HG03439 (cell line): ENCODE results near the gene RSBN1L.
A peak's percentile ranks its signal among the peaks of the same experiment; 100 is the strongest.

ENCODE experiments used
- ATAC-seq: cut with Tn5 transposase; IDR thresholded peaks from one replicate; pipeline ENCODE4 v1.9.1; 2021; ENCODE audit warnings: mild to moderate bottlenecking, moderate library complexity; ENCODE audit not compliant: unreplicated experiment

Gene RSBN1L

GRCh38 chr7:77727936-77728701 lies 31.9 kb downstream of the RSBN1L start:
- ATAC-seq = no peak

- no peak for ATAC-seq
Measured at GRCh38 chr7:77729574-77730348, 33.5 kb downstream of the RSBN1L start.

GRCh38 chr7:77731716-77732115 lies 35.5 kb downstream of the RSBN1L start:
- ATAC-seq = no peak

GRCh38 chr7:77734659-77735421 lies 38.6 kb downstream of the RSBN1L start:
- no peak for ATAC-seq

- no peak for ATAC-seq
Measured at GRCh38 chr7:77735457-77735856, 39.2 kb downstream of the RSBN1L start.

GRCh38 chr7:77736991-77737390 lies 40.7 kb downstream of the RSBN1L start:
- ATAC-seq = no peak

- ATAC-seq = no peak
Measured at GRCh38 chr7:77738382-77738781, 42.1 kb downstream of the RSBN1L start.

- no peak for ATAC-seq
Measured at GRCh38 chr7:77738871-77739270, 42.6 kb downstream of the RSBN1L start.

GRCh38 chr7:77740257-77740656 lies 44.0 kb downstream of the RSBN1L start:
- ATAC-seq = no peak

- ATAC-seq = no peak
Measured at GRCh38 chr7:77743518-77743917, 47.3 kb downstream of the RSBN1L start.

- ATAC-seq = no peak
Measured at GRCh38 chr7:77745746-77746145, 49.5 kb downstream of the RSBN1L start.

GRCh38 chr7:77746164-77746823 lies 50.0 kb downstream of the RSBN1L start:
- ATAC-seq = no peak

- no peak for ATAC-seq
Measured at GRCh38 chr7:77746824-77747165, 50.5 kb downstream of the RSBN1L start.

GRCh38 chr7:77747178-77747577 lies 50.9 kb downstream of the RSBN1L start:
- ATAC-seq = no peak

- no peak for ATAC-seq
Measured at GRCh38 chr7:77747718-77748117, 51.5 kb downstream of the RSBN1L start.

GRCh38 chr7:77752016-77752415 lies 55.8 kb downstream of the RSBN1L start:
- no peak for ATAC-seq

- no peak for ATAC-seq
Measured at GRCh38 chr7:77753173-77753572, 56.9 kb downstream of the RSBN1L start.

GRCh38 chr7:77757589-77757988 lies 61.3 kb downstream of the RSBN1L start:
- peak; percentile 72 for ATAC-seq

- peak; percentile 55 for ATAC-seq
Measured at GRCh38 chr7:77759294-77759889, 63.1 kb downstream of the RSBN1L start.

- no peak for ATAC-seq
Measured at GRCh38 chr7:77760809-77761453, 64.7 kb downstream of the RSBN1L start.
